HG03432 (cell line): ENCODE results near the gene HNRNPU.

ENCODE experiments used
- ATAC-seq: cut with Tn5 transposase; IDR thresholded peaks from one replicate; pipeline ENCODE4 v1.9.1; 2021; ENCODE audit warnings: mild to moderate bottlenecking, moderate library complexity; ENCODE audit not compliant: unreplicated experiment

HNRNPU gene

DNA sequence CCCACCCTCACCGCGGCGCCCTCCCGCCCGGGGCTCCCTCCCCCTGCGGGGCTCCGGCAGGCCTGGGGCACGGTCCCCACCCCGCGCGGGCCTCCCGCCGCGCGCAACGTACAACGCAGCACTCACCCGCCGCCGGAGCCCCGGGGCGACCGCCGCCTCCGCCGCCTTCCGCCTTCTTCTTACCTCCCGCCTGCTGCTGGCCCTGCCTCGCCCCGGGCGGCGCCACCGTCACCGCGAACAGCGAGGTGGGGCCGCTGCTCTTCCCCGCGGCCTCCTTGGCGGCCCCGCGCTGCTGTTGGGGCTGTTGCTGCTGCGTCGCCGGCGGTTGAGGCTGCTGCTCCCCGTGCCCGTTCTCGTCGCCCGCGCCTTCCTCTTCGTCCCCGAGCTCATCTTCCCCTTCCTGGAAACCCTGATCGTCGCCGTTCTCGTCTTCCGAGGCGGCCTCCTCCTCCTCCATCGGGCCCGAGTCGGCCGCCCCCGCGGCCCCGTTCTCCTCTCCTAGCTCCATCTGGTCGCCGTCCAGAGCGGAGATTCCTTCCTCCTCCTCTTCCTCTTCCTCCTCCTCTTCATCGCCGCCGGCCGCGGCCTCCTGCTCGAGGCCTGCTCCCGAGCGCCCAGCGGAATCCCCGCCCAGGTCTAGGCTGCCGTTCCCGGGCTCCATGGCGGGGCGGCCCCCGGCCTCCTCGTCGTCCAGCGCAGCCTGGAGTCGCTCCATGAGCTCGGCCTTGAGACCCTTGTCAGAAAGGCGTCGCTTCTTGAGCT lies 671 bp downstream of the HNRNPU start:
- ATAC-seq = peak; percentile 11

- ATAC-seq = peak; percentile 68
These were observed 1.4 kb downstream of the HNRNPU start for GRCh38 chr1:244862699-244863490.

DNA sequence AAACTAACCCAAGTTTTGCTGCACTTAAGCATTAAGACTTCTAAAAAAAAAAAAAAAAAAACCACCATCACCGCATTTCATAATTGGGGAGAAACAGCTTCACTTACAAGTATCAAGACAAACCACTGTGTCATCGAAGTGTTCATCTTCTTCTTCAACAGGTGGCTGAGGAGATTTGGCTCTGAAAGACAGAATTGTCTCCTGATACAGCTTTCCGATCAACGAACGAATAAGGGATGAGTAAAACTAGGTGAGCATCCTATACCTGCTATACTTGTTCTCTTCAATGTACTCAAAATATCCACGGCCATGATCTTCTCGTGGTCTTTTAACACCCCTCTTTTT lies 2.0 kb downstream of the HNRNPU start:
- ATAC-seq = no peak

- ATAC-seq = no peak
These were observed 2.7 kb downstream of the HNRNPU start for GRCh38 chr1:244861683-244862082.

DNA sequence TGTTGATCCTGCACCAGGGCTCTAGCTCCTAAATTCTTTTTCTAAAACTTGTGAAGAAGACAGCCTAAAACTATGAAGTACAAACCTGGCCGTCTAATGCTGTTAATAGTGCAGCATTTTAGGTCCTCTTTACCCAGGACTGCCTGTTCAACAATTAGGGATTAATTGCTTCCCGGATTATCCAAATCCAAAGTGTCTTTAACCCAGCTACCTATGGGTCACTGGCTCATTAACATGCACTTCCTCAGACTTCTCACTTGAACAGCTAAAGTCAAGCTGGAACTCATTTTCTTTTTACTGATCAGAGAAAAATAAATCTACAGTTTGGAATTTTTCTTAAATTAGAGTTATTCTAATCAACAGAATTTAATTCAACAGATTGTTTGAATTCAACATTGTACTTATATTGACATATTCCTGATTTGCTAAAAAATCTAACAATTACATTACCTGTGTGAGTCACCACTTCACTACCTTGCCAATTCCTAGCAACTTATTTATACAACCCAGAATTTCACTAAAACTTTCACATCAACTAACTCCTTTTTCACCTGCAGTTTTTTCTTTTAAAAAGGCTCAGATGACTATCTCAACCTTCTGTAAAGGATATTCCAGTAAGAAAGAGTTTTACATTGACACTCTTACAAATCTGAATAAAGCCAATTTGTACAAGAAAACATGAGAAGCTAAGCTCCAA lies 3.3 kb downstream of the HNRNPU start:
- no peak for ATAC-seq

GRCh38 chr1:244860078-244860477 lies 4.3 kb downstream of the HNRNPU start:
- ATAC-seq = no peak

DNA sequence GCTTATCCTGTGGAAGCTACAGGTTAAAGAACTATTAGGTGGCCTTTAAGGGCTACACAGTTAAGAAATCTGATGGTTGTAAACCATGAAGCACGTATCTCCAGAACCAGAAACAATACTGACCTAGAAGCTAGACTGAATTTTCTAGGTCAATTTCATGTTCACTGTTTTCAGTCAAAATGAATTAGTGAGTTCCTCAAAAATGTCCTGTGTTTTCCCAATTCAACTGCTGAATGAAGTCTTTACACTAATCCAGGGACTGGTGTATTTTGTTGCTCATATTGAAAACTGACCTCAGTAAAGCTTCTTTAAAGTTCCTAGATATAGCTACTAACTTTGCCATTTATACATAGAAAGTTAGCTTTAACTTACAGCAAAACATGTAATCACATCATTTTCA lies 6.0 kb downstream of the HNRNPU start:
- no peak for ATAC-seq

DNA sequence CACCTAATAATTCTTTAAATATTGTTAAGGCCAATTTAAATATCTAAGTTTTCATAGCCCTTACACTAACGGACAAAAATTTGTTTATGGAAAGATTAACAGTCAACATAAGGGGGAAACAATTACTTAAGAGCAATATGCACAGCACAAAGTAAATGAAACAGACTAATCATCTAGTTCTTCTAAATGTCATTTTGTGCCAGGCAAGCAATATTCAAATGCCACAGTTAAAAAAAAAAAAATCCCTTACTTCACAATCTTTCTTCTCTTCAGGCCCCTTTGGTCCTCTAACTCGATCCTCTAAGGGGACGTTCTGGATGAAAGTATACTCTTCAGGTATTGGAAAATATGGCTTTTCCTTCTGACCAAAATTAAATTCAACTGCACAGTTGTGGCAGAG lies 6.6 kb downstream of the HNRNPU start:
- ATAC-seq = no peak

GRCh38 chr1:244854865-244855578 lies 9.3 kb downstream of the HNRNPU start:
- ATAC-seq = no peak

GRCh38 chr1:244854166-244854565 lies 10.2 kb downstream of the HNRNPU start:
- ATAC-seq = no peak

- no peak for ATAC-seq
These were observed 11.6 kb downstream of the HNRNPU start for GRCh38 chr1:244852694-244853093.

DNA sequence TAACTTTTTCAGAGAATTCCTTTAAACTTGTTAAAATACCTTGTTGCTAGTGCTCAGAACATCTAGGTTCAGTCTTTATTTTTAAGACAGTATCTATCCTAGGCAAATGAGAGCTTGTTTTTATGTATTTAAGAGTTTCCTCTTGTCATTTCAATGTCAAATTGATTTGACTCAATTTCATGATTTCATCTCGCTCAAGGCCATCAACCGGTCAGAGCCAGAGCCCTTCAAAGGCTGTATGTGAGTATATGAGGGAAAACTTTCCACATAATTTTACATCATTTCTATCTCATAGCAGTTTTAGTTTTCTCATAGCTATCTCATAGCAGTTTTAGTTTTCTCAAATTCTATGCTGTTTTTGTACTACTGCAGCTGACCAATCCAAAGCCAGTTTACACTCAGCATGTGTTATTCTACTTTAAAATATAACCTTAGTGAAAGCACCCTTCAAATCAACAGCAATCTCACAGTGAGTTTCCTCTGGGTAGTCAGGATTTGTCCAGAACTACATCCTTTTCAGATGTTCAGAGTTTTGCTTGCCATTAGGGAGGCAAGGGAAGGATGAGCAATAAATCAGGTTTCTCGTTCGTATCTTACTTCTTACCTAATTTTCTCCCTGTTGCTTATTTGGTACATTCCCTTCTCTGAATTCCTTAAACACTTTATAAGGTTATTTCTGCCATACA lies 12.7 kb downstream of the HNRNPU start:
- ATAC-seq = no peak

GRCh38 chr1:244850896-244851295 lies 13.4 kb downstream of the HNRNPU start:
- ATAC-seq = no peak

DNA sequence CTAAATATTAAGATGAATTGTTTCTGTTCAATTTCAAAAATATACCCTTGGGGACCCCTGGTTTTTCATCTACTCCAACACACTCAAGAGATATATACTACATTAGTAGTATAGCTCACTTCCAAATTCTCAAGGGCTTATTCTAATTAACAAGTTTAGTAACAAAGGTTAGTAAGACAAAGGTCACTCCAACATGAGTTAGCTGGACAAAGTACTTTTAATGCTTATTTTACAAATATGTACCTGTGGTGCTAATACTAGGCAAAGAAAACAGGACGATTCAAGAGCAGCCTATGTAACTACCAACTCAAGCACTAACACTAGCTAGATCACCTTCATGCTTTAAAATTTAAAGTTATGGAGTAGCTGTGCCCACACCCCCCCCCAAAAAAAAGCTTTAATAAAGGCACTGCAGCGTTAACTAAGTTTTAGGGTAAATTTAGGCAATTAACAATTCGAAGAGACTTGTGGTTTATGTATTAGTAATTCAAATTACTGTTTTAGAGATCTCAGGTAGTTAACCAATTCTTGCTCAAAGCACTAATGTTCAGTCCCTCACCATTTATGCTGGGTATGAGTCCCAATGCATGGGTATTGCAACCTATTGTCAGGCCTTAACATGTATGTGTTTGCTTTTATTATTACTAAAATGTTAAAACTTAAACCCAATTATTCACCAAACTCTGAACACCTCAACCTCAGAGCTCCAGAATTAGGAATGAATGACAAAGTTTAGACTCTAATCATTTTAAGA lies 14.1 kb downstream of the HNRNPU start:
- ATAC-seq = no peak

GRCh38 chr1:244849189-244849866 lies 15.0 kb downstream of the HNRNPU start:
- no peak for ATAC-seq

DNA sequence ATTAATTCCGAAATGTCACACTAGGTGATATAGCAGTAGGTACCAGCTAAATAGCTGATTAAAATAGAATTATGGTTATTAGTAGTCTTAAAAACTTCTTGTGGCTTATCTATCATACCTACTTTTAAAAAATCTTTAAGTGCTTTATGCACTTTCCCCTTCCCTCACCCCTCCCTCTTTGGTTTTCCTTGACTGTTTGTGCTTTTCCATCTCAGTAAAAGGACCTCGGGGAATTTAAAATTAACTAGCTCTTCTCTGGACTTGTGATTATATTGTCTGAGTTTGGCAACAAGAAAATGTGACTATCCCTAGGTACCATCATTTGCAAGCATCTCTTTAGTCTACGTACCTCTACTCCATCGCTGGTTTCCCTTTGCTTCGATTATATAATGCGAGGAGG lies 17.7 kb downstream of the HNRNPU start:
- no peak for ATAC-seq

- ATAC-seq = no peak
These were observed 19.9 kb downstream of the HNRNPU start for GRCh38 chr1:244844155-244845121.
